Measurements from ENCODE around the gene TMEM244. TPM values are rescaled to one million over a fixed set of nuclear protein-coding genes. Genes with fewer than 3 reads are reported as not detected.

TMEM244 gene
- total RNA-seq, 4 donors from 2014 or later: not detected

- H3K36me3 ChIP-seq: no peaks in the 10 kb centered on the region
- H3K9me3 ChIP-seq: no peaks in the 10 kb centered on the region
- no peaks in the 10 kb centered on the region for H3K4me1 ChIP-seq
- no peak for DNase-seq
- no peak overlapping the region for H3K4me3 ChIP-seq
- no peak overlapping the region for H3K27ac ChIP-seq
- TF ChIP-seq, protein P1, sequence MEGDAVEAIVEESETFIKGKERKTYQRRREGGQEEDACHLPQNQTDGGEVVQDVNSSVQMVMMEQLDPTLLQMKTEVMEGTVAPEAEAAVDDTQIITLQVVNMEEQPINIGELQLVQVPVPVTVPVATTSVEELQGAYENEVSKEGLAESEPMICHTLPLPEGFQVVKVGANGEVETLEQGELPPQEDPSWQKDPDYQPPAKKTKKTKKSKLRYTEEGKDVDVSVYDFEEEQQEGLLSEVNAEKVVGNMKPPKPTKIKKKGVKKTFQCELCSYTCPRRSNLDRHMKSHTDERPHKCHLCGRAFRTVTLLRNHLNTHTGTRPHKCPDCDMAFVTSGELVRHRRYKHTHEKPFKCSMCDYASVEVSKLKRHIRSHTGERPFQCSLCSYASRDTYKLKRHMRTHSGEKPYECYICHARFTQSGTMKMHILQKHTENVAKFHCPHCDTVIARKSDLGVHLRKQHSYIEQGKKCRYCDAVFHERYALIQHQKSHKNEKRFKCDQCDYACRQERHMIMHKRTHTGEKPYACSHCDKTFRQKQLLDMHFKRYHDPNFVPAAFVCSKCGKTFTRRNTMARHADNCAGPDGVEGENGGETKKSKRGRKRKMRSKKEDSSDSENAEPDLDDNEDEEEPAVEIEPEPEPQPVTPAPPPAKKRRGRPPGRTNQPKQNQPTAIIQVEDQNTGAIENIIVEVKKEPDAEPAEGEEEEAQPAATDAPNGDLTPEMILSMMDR (IDR thresholded peaks at IDR 0.05): no peak
- TF ChIP-seq POLR2A (IDR thresholded peaks at IDR 0.05): no peak
- no peaks in the 10 kb centered on the region for H3K27me3 ChIP-seq
Measured at GRCh38 chr6:129787816-129788215, 73.3 kb downstream of the TMEM244 start.

- Histone ChIP-seq H3K4me3 (no peak overlapping the region), H3K4me1 (no peaks in the 10 kb centered on the region), H3K27ac (no peak overlapping the region), H3K27me3 (no peaks in the 10 kb centered on the region), H3K36me3 (no peaks in the 10 kb centered on the region), H3K9me3 (no peaks in the 10 kb centered on the region)
- DNase-seq: no peak
- TF ChIP-seq POLR2A (IDR thresholded peaks at IDR 0.05): no peak
- TF ChIP-seq, protein P1 (IDR thresholded peaks at IDR 0.05): no peak
Measured at GRCh38 chr6:129786548-129786947, 74.6 kb downstream of the TMEM244 start.

GRCh38 chr6:129785756-129786135, 75.4 kb downstream of the TMEM244 start:
- no peak overlapping the region for H3K4me3 ChIP-seq
- TF ChIP-seq POLR2A (IDR thresholded peaks at IDR 0.05): no peak
- TF ChIP-seq, protein P1 (IDR thresholded peaks at IDR 0.05): no peak

GRCh38 chr6:129785047-129785755, 75.9 kb downstream of the TMEM244 start:
- TF ChIP-seq, protein P1 (IDR thresholded peaks at IDR 0.05): no peak
- no peak for TF ChIP-seq POLR2A (IDR thresholded peaks at IDR 0.05)
- Histone ChIP-seq H3K4me3 (no peak overlapping the region), H3K4me1 (no peaks in the 10 kb centered on the region), H3K9me3 (no peaks in the 10 kb centered on the region), H3K27me3 (no peaks in the 10 kb centered on the region), H3K36me3 (no peaks in the 10 kb centered on the region), H3K27ac (no peak overlapping the region)
- DNase-seq: no peak

More at GRCh38 chr6:129785756-129786135, 75.4 kb downstream of the TMEM244 start:
- H3K27ac ChIP-seq: no peak overlapping the region
- no peaks in the 10 kb centered on the region for H3K27me3 ChIP-seq
- no peaks in the 10 kb centered on the region for H3K4me1 ChIP-seq
- no peak for DNase-seq
- H3K36me3 ChIP-seq: no peaks in the 10 kb centered on the region
- H3K9me3 ChIP-seq: no peaks in the 10 kb centered on the region

Small RNA genes within 50 kb of the gene (small RNA-seq; reads per million reads assigned to genes)
- 0 reads per million in 2 donors for gene AL451046.2

Other genes with a start within 250 kb of the TMEM244 start
- gene ARHGAP18, start 151.1 kb downstream of the TMEM244 start, total RNA-seq: 10 to 100 TPM; 26.1 to 45.4 (median 33.5) TPM
- 10 to 100 TPM in 1 of 4 donors, 1 to 10 TPM in 3; 2.8 to 22.3 (median 7.5) TPM for gene L3MBTL3, start 157.3 kb upstream of the TMEM244 start, total RNA-seq

Data from Peyer's patch (tissue), 4 donors.